IPS-11a (cell line): ENCODE data around the gene ARHGAP20.
A peak's percentile ranks its signal among the peaks of the same experiment; 100 is the strongest.

Source experiments
- H3K4me3 ChIP-seq: one replicate; pipeline ENCODE4 v1.5.1; 2013; ENCODE audit warnings: low read depth, low read length, control low read depth

Gene ARHGAP20

DNA sequence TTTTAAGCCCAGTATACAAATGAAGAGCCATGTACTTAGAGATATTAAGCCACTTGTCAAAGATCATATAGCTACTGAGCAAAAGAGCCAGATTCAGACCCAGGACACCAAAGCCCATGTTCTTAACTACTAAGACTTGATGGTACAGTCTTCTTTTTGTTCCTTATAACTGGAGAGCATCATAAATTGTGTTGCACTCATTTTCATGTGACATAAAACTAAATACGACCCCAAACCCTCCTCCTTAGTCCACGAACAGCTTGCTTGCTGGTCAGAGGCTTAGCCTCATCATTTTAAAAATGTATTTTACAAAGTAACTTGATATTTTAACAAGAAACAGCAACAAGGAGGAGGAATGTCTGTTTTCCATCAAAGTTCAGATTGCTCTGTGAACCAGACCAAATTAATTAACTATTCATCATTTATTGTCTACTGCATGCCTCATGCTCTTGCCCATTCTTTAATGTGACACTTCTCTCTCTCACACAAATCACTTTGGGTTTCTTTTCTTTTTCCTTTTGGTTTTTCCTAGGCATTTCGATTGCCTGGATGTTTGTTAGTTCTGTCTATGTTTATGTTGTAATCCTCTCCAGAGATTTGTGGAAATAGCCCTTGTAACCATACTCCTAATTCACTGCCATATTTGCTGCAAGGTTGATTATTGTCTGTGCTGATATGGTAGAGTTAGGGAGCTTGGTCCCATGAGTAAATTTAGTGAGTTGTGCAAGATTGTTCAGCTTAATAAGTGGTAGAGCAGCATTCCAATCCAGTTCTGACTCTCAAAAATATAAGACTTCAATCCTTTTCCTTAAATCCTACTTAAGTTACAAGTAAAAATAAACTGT, 8.4 kb upstream of the ARHGAP20 start:
- no peak overlapping the region for H3K4me3 ChIP-seq

DNA sequence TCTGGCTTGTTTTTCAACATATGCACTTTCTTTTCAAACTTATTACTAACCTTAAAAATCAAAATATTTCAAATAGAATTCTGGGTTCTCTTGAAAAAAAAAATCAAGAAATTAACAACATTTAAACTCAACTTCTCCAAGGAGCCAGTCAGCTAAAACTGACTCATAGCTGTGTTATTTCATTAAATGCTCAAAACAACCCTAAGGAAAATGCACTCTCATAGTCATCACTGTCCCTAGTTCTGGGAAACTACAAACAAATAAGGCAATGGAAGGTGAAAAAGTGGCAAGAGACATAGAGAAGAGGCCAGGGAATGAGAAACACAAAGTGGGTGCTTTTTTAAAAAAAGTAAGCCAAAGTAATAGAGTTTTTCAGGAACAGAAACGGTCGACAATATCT, 4.1 kb upstream of the ARHGAP20 start:
- no peak overlapping the region for H3K4me3 ChIP-seq

- H3K4me3 ChIP-seq, result no peak overlapping the region
Measured at GRCh38 chr11:110715541-110715940, 3.3 kb upstream of the ARHGAP20 start.

- H3K4me3 ChIP-seq, result no peak overlapping the region
Measured at GRCh38 chr11:110713449-110713776, 1.2 kb upstream of the ARHGAP20 start.

DNA sequence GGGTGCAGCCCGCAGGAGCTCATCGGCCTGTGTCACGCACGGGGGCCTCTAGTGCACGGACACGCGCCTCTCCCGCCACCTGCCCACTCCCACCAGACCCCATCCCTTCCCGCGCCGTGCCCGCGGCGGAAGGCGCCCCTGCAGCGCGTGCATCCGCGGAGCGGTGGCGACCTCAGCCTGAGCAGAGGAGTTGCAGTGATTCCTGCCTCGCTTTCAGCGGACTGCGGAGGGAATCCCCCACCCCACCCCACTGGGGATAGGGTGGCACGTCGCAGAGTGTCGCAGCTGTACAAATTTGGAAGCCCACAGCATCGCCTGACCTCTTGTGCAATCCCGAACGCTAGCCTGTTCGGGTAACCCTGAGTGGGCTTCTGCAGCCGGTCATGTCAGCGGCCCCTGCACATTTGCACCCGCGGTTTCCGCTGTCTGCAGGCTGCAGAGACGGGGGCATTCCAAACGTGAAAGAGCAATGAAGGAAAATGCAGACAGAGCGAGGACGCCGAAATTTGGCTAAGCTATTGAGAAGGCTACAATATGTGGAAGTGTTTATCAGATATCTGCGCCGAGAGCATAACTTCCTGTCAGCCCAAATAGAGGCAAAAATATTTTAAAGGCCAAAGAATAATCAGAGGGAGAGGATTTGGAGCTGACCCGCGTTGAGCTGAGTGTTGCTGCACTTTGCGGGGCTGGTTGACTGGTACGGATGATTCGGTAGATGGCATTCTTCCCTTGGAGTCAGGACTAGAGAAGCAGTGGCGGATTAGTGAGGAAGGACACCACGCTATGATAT, 617 bp upstream of the ARHGAP20 start:
- H3K4me3 ChIP-seq, result peak overlapping the region; percentile 54

DNA sequence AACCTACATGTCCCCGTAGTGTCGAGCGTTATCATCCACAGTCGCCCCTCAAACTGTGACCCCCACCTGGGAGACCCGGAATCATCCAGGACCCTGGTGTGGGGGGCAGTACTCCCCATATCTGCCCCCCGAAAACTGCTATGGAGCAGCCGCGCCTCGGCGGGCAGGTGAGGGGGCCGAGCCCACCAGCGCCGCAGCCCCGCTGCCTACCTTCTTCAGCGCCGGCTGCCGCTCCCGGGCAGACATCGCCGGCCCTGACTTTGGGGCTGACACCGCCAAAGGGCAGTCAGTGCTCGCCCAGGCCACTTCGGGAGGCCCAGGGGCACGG, 825 bp downstream of the ARHGAP20 start:
- peak overlapping the region; percentile 34 for H3K4me3 ChIP-seq

GRCh38 chr11:110710628-110711381, 1.4 kb downstream of the ARHGAP20 start:
- peak overlapping the region; percentile 6 for H3K4me3 ChIP-seq

GRCh38 chr11:110704210-110704864, 7.9 kb downstream of the ARHGAP20 start:
- H3K4me3 ChIP-seq, result no peak overlapping the region

DNA sequence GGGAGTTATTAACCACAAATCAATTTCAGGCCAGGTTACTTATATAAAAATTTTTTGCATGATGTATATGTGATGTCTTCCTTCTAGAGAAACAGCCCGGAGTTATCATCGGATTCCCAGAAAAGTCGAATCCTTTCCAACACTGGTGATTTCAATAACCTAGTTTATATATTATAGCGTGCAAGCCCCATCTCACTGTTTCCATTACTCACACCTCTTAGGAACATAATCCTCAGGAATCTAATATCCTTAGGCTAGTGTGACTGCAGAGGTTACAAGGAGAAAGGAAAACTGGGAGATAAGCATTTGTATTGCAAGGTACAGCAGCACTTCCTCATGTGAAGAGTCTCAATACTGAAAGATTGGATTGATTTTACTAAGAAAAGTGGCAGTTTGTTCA, 20.3 kb downstream of the ARHGAP20 start:
- no peak overlapping the region for H3K4me3 ChIP-seq

DNA sequence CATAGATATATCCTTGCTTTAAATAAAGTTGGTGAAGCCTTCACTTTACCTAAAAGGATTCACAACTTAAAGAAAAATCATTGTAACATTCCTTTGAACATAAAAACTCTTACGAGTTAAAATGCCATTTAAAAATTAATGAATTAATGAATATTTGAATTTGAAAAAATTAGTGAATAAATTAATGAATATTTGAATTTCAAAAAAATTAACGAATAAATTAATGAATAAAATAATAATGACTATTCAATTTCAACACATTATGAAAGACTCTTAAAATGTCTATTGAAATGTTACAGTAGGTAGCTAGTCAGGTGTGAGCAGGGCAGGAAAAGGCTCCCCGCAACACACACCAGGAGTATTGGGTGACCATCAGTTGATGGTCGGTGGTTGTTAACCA, 22.9 kb downstream of the ARHGAP20 start:
- H3K4me3 ChIP-seq, result no peak overlapping the region

DNA sequence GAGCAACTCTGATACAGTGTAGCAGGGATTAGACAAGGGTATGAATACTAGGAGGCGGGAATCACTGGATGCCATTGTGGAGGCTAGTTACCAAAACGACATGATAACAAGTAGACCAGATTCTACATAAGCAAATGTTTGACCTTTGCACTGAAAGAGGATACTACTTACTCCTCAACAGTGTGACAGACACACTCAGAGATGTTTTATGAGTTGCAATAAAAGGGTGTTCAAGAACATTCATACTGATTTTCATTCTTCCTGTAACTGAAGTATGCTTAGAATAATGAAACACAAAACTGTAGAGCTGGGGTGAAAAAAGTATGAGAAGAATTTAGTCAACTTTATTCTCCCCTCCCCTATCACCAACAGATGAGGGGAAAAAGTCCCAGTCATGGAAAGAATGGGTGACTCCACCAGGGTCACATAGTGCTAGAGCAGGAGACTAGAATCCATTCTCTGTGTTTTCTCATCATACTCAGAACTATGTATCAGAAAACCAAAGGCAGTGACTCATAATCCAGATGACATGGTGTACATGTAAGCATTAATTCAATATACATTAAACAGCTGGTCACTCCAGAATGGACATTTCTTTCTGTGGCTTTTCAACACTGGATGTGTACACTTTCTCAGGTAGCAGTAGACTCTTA, 32.8 kb downstream of the ARHGAP20 start:
- H3K4me3 ChIP-seq, result no peak overlapping the region

- H3K4me3 ChIP-seq, result no peak overlapping the region
Measured at GRCh38 chr11:110675548-110675947, 36.7 kb downstream of the ARHGAP20 start.

DNA sequence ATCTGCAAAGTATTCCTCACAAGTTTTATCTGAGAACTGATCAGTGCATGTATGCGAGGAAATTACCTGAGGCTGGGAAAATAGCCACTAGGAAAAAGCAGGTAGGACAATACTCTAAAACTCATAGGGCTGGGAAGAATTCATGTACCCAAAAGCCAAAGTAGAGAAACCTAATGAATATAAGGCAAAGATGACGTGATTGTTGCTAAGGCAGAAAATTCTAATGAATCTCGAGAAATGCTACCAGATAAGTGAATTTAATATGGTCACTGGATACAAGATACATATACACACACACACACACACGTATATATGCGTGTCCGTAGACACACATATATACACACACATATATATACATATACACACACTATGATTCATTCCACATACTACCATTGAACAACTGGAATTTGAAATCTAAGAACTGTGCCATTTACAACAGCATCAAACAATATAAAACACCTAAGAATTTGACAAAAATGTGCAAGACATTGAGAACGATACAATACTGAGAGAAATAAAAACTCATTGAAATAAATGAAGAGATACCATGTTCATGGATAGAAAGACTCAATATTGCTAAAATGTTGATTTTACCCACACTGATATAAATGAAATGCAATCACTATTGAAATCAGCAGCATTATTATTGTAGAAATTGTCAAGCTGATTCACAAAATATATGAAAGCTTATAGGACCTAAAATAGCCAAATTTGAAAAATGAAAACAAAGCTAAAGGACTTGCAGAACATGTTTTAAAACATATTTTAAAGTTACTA, 46.4 kb downstream of the ARHGAP20 start:
- H3K4me3 ChIP-seq, result no peak overlapping the region

GRCh38 chr11:110655967-110656366, 56.3 kb downstream of the ARHGAP20 start:
- H3K4me3 ChIP-seq, result no peak overlapping the region

DNA sequence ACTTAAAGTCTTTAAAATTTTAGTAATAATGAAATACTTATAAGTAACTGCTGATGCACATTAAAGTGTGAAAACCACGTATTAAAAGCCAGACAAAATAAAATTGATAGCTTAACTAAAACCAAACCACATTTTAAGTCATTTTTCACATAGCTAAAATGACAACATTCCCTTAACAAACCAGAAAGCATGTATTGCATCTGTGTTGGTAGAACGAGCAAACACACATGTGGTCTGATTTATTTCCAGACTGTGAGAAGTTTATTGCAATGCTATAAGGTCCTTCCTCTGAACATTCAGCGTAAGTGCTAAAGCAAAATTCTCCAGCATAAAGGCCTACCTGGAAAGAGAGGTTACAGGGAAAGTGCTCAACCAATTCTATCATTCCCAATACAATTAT, 57.8 kb downstream of the ARHGAP20 start:
- no peak overlapping the region for H3K4me3 ChIP-seq

GRCh38 chr11:110645253-110645652, 67.0 kb downstream of the ARHGAP20 start:
- no peak overlapping the region for H3K4me3 ChIP-seq

DNA sequence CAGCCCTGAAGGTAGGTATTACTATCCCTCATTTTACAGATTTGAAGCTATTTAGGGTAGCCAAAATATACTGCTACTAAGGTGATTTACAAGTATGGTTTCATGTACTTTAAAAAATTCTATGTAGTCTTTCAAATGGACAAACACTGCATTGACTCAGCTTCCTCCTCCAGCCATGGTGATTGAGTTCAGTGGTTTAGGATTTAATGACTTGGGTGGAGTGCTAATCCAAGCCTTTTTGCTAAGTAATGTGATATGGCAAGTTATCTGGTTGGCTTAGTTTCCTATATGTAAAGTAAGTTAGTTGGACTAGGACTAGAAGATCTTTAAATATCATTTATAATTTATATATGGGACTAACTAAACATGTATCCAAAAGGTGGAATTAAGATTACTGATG, 77.9 kb downstream of the ARHGAP20 start:
- H3K4me3 ChIP-seq, result no peak overlapping the region

GRCh38 chr11:110631551-110631950, 80.7 kb downstream of the ARHGAP20 start:
- H3K4me3 ChIP-seq, result no peak overlapping the region

DNA sequence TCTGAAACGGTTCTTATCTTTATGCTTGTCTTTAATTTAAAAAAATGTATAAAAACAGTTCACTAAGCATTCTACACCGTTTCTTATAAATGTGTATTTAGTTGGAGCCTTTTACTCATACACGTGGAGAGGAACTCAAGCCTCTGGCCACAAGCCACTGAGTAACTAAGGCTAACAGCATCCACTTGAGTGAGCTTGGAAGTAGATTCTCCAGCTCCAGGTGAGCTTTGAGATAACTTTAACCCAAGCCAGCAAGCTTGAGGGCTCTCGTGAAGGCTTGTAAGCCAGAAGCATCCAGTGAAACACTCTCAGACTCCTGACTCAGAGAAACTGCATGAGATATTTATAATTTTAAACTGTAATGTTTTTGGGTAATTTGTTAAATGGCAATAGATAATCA, 82.6 kb downstream of the ARHGAP20 start:
- H3K4me3 ChIP-seq, result no peak overlapping the region

DNA sequence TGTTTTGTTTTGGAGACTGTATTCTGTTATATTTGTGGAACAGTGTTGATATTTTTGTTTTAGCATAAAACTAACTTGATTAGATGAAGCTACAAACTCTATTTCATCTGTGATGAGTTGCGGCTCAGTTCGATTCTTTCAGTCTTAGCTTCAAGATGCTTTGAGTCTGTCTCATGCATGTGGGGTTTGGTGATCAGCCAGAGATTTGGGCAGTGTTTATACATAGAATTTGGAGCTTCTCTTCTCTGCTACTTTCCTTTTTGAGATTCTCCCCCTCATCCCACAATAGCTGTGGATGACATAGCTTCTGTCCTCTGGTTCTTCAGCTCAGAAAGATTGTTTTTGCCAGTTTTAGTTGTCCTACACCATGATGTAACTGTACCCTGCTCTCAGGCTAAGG, 90.4 kb downstream of the ARHGAP20 start:
- H3K4me3 ChIP-seq, result no peak overlapping the region
